ENCODE data around the gene KCTD15.

The KCTD15 gene

DNA sequence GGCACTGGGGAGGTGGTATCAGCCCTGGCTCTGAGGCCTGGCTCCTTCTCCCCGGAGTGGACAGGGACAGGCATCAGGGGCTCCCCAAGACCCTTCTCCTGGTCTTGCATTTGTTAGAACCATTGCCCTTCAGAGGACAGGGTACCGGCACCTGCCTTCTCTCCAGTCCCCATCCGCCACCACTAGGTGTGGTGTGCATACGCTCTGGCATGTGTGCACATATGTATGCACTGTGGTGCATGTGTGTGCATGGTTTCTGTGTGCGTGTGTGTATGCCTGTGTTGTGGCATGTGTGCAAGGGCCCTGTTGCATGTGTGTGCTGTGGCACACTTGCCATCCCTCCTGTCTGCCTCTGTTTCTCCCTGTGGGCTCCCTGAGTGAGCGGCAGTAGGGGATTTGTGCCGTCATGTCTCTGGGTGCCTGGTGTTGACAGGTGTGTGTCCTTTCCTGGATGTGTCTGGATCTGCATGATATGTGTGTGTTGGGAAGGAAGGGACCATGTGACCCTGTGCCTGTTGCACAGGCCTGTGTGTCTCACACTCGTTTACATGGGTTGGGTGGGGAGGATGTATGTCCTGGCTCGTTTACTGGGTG, 9.3 kb downstream of the KCTD15 start:
- no peak overlapping the region for H2AFZ ChIP-seq (ENCODE audit: low read length)
- H3K79me2 ChIP-seq (ENCODE audit: insufficient read depth, low read length), result no peaks in the 10 kb centered on the region
- H3K4me3 ChIP-seq (ENCODE audit: low read length, poor library complexity, severe bottlenecking), result no peak overlapping the region
- no peaks in the 10 kb centered on the region for H3F3A ChIP-seq (ENCODE audit: low read depth)
- no peak overlapping the region for H3K9ac ChIP-seq (ENCODE audit: low read depth, low read length, poor library complexity, severe bottlenecking)
- H3K36me3 ChIP-seq (ENCODE audit: insufficient read depth, low read length), result peaks cover 4% of the 10 kb centered on the region; the same call in 1 of the 2 replicates
- no peaks in the 10 kb centered on the region for H3K4me1 ChIP-seq (ENCODE audit: insufficient read depth, low read length, poor library complexity, severe bottlenecking)
- no peak overlapping the region for H3K4me2 ChIP-seq (ENCODE audit: low read depth, low read length, poor library complexity, severe bottlenecking)
- no peaks in the 10 kb centered on the region for H4K20me1 ChIP-seq (ENCODE audit: insufficient read depth, low read length, poor library complexity, severe bottlenecking)
- no peaks in the 10 kb centered on the region for H3K9me3 ChIP-seq (ENCODE audit: insufficient read depth, low read depth, low read length)
- no peaks in the 10 kb centered on the region for H3K27me3 ChIP-seq (ENCODE audit: insufficient read depth, low read length, poor library complexity, severe bottlenecking)
- H3K9me2 ChIP-seq (replicated peaks; ENCODE audit: low read depth, low read length), result no peaks in the 10 kb centered on the region
- TF ChIP-seq CTCF (conservative IDR thresholded peaks at IDR 0.05; ENCODE audit: low read length), result no peak
- no peak for TF ChIP-seq EZH2phosphoT487 (IDR thresholded peaks at IDR 0.05; ENCODE audit: borderline replicate concordance)

GRCh38 chr19:33806434-33806881, 9.8 kb downstream of the KCTD15 start:
- Histone ChIP-seq H3K27me3 (ENCODE audit: insufficient read depth, low read length, poor library complexity, severe bottlenecking) (no peaks in the 10 kb centered on the region), H3K36me3 (ENCODE audit: insufficient read depth, low read length) (peaks cover 4% of the 10 kb centered on the region; the same call in 1 of the 2 replicates), H3K4me3 (ENCODE audit: low read length, poor library complexity, severe bottlenecking) (no peak overlapping the region), H3K4me1 (ENCODE audit: insufficient read depth, low read length, poor library complexity, severe bottlenecking) (no peaks in the 10 kb centered on the region), H3K4me2 (ENCODE audit: low read depth, low read length, poor library complexity, severe bottlenecking) (no peak overlapping the region), H3K9ac (ENCODE audit: low read depth, low read length, poor library complexity, severe bottlenecking) (no peak overlapping the region), H2AFZ (ENCODE audit: low read length) (no peak overlapping the region), H3K9me3 (ENCODE audit: insufficient read depth, low read depth, low read length) (no peaks in the 10 kb centered on the region), H4K20me1 (ENCODE audit: insufficient read depth, low read length, poor library complexity, severe bottlenecking) (no peaks in the 10 kb centered on the region), H3K9me2 (replicated peaks; ENCODE audit: low read depth, low read length) (no peaks in the 10 kb centered on the region), H3F3A (ENCODE audit: low read depth) (no peaks in the 10 kb centered on the region), H3K79me2 (ENCODE audit: insufficient read depth, low read length) (no peaks in the 10 kb centered on the region)
- TF ChIP-seq EZH2phosphoT487 (IDR thresholded peaks at IDR 0.05; ENCODE audit: borderline replicate concordance) (no peak), CTCF (conservative IDR thresholded peaks at IDR 0.05; ENCODE audit: low read length) (no peak)

GRCh38 chr19:33808399-33808798, 11.7 kb downstream of the KCTD15 start:
- Histone ChIP-seq H3K36me3 (ENCODE audit: insufficient read depth, low read length) (peaks cover 7% of the 10 kb centered on the region; the same call in 1 of the 2 replicates), H4K20me1 (ENCODE audit: insufficient read depth, low read length, poor library complexity, severe bottlenecking) (no peaks in the 10 kb centered on the region), H2AFZ (ENCODE audit: low read length) (no peak overlapping the region), H3K4me2 (ENCODE audit: low read depth, low read length, poor library complexity, severe bottlenecking) (no peak overlapping the region), H3K4me1 (ENCODE audit: insufficient read depth, low read length, poor library complexity, severe bottlenecking) (no peaks in the 10 kb centered on the region), H3K4me3 (ENCODE audit: low read length, poor library complexity, severe bottlenecking) (no peak overlapping the region), H3K9ac (ENCODE audit: low read depth, low read length, poor library complexity, severe bottlenecking) (no peak overlapping the region), H3K9me2 (replicated peaks; ENCODE audit: low read depth, low read length) (no peaks in the 10 kb centered on the region), H3K9me3 (ENCODE audit: insufficient read depth, low read depth, low read length) (no peaks in the 10 kb centered on the region), H3K79me2 (ENCODE audit: insufficient read depth, low read length) (no peaks in the 10 kb centered on the region), H3K27me3 (ENCODE audit: insufficient read depth, low read length, poor library complexity, severe bottlenecking) (no peaks in the 10 kb centered on the region), H3F3A (ENCODE audit: low read depth) (no peaks in the 10 kb centered on the region)
- TF ChIP-seq CTCF (conservative IDR thresholded peaks at IDR 0.05; ENCODE audit: low read length), result no peak
- TF ChIP-seq EZH2phosphoT487 (IDR thresholded peaks at IDR 0.05; ENCODE audit: borderline replicate concordance), result no peak

All from Loucy (cell line).